Stimulated activated CD8-positive, alpha-beta memory T cell treated with anti-CD3 and anti-CD28 coated beads, Interleukin-7, amount 100 ng/mL, for 4 hours (primary cell): ENCODE measurements around the gene SENP7.
"Not testable (repeated sequence)": the region's sequence is repeated elsewhere in the genome, so short reads cannot be mapped to it uniquely, and the experiment has no call there.

Source experiments
- DNase-seq, 2 donors: peaks; one replicate each; pipeline ENCODE4 v3.0.0-alpha.2; 2020; ENCODE audit warnings: low read depth in 2 of 2

The SENP7 gene

DNA sequence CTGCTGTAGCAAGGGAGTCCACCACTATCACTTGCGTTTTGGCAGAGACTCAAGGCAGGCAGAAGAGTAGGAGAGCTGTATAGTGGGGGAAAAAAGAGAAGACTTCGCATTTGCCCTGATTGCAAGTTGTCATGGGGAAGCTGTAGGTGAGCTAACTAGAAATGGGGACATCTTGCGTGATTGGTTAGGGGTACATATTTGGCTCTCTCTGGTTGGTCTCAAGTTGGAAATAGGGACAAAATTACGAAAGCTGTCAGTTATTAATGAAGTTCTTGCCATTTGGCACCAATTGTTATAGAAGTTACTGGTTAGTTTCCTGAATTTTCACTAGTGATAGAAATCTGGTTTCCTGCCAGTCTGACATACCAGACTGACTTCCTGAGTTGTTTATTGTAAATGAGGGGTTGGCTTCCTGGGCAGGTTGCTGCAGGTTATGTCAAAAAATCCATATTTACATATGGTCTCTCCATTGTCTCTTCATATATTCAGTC, 8.2 kb upstream of the SENP7 start:
- DNase-seq, result no peak

DNA sequence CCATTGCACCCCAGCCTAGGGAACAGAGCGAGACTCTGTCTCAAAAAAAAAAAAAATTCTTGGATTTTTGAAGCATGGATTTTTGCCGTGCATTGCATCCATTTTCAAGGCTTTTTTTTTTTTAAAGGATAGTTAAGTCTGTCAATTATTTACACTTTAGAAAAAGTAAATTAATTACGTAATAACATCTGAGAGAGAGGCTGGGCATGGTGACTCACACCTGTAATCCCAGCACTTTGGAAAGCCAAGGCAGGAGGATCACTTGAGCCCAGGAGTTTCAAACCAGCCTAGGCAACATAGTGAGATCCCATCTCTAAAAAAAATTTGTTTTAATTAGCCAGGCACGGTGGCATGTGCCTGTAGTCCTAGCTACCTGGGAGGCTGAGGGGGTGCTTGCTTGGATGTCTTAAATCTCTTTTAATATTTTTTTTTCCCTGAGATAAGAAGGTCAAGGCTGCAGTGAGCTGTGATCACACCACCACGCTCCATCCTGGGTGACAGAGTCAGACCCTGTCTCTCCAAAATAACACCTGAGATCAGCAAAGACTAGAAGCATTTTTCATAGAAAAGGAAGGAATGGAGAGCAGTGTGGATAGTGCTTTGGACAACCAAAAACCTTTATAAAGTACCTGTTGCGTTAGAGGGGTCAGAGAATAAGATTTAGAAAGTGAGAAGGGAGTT, 6.8 kb upstream of the SENP7 start:
- DNase-seq, result no peak

DNA sequence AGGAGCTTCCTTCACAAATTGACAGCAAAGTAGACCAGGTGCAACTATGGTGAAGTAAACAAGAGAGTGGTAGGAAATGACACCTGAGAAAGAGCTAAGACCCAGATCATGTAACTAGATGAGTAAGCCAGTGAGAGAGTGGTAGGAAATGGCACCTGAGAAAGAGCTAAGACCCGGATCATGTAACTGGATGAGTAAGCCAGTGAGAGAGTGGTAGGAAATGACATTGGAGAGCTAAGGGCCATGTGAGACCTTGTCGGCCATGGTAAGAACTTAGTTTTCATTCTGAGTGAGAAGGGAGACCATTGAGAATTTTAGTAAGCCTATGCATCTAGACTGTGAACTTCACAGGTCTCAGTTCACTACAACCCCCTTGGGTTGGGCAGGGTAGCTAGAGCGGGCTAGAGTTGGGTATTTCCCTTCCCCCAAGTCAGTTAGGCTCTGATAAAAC, 5.4 kb upstream of the SENP7 start:
- DNase-seq, result peak in 1 of 2 donors; percentile 8

DNA sequence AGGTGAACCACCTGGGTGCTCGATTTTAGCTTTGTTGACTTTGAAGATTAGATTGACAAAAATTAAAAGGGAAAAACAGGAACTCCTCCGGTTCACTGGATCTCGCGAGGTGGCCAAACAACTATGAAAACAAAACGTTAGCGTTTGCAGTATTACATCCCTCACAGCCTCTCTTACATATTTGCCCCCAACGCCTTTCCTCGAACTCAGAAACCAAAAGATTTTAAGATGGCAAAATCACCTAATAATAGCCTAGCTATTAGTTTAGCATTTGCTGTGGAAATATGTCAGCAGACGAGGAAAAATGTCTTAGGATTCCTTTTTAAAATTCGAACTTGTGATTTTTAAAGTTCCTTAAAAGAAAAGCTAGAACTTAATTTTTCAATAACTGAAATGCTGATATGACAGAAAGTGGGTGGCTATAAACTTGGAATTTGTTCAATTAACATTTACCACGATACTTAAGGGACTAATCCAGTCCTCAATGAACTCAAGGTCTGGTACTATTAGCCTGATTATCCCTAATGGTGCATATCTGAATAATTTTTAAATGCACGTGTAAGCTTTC, 491 bp upstream of the SENP7 start:
- DNase-seq, result no peak

DNA sequence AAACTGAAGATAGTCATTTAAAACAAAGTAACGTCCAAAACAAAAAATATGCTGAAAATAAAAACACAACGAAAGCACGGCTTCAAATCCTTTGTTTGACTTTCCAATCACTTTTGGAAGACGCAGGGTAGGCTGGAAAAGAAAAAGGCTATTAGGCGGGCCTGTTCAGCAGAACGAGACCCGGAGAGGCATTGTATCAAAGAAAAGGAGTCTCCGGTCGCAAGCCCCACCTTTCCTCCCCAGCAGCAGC, 691 bp downstream of the SENP7 start:
- no peak for DNase-seq

DNA sequence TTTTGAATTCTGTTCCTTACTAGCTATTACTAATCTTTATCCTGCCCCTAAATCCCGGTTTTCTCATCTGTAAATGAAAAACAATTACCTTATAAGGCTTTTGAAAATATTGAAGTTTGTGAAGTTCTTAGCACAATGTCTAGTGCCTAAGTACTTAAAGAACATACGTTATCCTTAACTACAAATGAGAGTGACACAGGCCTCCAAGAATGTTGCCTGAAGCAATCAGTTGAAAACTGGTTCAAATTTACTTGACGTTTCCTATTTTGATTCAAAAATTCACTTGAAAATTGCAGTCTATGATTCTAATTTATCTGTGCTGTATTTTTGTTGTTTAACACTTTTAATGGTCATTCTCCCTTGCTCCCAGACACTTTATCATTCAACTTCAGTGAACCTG, 3.2 kb downstream of the SENP7 start:
- DNase-seq, result no peak

DNA sequence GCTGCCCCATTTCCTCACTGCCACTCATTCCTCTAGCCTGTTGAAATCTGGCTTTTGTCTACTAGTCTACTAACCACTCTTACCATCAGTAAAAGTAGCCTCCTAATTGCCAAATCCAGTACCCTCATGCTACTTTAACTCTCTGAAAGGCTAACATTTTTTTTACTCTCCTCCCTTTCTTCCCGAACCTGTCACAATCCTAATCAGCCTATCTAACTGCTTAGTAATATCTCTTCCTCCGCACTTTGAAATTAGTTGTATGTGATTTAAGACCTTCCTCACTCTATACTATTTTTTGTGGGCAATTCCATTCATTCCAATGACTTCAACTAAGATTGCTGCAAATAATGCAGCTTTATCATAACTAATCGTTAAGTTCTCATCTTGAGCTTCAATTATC, 3.7 kb downstream of the SENP7 start:
- DNase-seq, result no peak

DNA sequence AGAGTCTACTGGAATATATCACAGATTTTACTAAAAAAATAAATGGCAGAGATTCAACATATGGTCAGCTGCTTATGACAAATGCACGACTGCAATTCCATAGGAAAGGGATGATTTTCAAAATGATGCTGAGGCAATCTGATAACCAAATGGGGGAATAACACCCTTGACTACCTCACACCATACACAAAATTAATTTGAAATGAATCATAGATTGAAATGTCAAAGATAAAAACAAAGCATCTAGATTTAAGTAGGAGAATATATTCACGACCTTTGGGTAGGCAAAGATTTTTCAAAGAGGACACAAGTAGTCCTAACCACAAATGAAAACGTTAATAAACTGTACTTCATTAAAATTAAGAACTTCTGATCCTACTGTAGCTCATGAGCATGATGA, 11.2 kb downstream of the SENP7 start:
- DNase-seq, result no peak

DNA sequence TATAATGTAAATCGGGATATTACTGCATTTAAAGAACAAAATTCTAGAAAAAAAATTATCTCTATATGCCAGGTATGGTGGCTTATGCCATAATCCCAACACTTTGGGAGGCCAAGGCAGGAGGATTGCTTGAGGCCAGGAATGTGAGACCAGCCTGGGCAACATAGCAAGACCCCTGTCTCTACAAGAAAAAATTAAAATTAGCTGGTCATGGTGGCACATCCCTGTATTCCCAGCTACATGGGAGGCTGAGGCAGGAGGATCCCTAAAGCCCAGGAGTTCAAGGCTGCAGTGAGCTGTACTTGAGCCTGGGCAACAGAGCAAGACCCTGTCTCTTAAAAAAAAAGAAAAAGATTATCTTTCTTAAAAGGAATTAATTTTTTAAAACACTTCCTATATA, 12.8 kb downstream of the SENP7 start:
- DNase-seq, result no peak

DNA sequence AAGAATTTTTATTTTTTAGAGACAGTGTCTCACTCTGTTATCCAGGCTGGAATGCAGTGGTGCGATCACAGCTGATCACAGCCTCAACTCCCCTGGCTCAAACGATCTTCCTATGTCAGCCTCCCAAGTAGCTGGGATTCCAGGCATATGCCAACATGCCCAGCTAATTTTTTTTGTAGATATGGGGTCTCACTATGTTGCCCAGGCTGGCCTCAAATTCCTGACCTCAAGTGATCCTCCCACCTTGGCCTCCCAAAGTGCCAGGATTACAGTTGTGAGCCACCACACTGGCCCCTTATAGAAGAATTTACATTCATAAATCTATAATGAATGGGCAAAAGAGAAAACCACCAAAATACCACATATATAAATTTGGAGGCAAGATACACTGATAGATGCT, 15.2 kb downstream of the SENP7 start:
- DNase-seq, result no peak

DNA sequence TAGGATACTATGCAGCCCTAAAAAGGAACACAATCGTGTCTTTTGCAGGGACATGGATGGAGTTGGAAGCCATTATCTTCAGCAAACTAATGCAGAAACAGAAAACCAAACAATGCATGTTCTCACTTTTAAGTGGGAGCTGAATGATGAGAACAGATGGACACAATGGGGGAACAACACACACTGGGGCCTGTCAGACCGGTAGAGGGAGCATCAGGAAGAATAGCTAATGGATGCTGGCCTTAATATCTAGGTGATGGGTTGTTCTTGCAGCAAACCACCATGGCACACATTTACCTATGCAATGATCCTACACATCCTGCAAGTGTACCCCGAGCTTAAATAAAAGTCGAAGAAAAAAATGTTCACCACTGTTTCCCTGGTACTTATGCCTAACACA, 17.5 kb downstream of the SENP7 start:
- DNase-seq, result no peak

DNA sequence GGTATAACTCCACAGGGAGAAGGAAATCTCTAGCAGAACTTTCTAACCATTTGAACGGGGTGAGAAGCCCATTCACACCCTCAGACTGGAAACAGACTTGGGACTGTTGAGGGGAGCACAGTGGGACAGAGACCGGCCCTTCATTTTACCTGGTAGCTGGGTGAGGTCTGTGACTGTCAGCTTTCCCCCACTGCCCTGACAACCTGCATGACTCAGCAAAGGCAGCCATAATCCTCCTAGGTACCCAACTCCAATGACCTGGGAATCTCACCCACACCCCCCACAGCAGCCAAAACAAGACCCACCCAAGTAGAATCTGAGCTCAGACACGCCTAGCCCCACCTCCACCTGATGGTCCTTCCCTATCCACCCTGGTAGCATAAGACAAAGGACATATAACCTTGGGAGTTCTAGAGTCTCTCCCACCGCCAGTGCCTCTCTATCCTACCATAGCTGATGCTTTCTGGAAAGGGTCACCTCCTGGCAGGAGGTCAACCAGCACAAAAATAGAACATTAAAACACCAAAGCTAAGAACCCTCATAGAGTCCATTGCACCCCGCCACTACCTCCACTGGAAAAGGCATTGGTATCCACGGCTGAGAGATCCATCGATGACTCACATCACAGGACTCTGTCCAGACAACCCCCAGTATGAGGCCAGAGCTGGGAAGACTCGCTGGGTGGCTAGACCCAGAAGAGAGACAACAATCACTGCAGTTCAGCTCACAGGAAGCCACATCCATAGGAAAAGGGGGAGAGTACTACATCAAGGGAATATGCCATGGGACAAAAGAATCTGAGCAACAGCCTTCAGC, 28.0 kb downstream of the SENP7 start:
- no peak for DNase-seq

DNA sequence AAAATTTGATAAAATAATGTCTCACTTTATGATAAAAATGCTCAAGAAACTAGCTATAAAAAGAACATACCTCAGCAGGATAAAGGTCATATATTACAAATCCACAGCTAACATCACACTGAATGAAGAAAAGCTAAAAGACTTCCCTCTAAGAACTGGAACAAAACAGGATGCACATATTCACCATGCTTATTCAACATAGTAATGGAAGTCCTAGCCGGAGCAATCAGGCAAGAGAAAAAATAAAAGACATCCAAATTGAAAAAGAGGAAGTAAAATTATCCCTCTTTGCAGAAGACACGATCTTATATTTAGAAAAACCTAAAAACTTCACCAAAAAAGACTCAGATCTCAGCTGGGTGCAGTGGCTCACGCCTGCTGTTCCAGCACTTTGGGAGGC, 34.0 kb downstream of the SENP7 start:
- DNase-seq, result no peak

DNA sequence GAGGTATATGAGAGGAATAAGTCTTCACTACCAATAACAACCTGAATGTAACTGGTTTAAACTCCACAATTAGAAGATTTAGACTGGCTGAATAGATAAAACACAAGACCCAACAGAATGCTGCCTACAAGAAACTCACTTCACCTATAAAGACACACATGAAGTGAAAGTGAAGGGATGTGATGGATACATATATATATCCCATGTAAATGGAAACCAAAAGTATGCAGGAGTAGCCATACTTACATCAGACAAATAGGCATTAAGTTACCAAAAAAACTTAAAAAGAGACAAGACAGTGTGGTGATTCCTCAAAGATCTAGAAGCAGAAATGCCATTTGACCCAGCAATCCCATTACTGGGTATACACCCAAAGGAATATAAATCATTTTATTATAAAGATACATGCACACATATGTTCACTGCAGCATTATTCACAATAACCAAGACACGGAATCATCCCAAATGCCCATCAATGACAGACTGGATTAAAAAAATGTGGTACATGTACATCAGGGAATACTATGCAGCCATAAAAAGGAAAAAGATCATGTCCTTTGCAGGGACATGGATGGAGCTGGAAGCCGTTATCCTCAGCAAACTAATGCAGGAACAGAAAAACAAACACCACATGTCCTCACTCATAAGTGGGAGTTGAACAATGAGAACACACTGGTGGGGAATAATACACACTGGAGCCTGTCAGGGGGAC, 38.0 kb downstream of the SENP7 start:
- not testable (repeated sequence) for DNase-seq

DNA sequence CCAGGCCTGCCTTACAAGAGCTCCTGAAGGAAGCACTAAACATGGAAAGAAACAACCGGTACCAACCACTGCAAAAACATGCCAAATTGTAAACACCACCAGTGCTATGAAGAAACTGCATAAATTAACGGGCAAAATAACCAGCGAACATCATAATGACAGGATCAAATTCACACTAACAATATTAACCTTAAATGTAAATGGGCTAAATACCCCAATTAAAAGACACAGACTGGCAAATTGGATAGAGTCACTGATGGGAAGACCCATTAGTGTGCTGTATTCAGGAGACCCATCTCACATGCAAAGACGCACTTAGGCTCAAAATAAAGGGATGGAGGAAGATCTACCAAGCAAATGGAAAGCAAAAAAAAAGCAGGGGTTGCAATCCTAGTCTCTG, 44.3 kb downstream of the SENP7 start:
- DNase-seq, result not testable (repeated sequence)

DNA sequence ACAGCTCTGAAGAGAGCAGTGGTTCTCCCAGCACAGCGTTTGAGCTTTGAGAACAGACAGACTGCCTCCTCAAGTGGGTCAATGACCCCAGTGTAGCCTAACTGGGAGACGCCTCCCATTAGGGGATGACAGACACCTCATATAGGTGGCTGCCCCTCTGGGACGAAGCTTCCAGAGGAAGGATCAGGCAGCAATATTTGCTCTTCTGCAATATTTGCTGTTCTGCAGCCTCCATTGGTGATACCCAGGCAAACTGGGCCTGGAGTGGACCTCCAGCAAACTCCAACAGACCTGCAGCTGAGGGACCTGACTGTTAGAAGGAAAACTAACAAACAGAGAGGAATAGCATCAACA, 45.7 kb downstream of the SENP7 start:
- not testable (repeated sequence) for DNase-seq

DNA sequence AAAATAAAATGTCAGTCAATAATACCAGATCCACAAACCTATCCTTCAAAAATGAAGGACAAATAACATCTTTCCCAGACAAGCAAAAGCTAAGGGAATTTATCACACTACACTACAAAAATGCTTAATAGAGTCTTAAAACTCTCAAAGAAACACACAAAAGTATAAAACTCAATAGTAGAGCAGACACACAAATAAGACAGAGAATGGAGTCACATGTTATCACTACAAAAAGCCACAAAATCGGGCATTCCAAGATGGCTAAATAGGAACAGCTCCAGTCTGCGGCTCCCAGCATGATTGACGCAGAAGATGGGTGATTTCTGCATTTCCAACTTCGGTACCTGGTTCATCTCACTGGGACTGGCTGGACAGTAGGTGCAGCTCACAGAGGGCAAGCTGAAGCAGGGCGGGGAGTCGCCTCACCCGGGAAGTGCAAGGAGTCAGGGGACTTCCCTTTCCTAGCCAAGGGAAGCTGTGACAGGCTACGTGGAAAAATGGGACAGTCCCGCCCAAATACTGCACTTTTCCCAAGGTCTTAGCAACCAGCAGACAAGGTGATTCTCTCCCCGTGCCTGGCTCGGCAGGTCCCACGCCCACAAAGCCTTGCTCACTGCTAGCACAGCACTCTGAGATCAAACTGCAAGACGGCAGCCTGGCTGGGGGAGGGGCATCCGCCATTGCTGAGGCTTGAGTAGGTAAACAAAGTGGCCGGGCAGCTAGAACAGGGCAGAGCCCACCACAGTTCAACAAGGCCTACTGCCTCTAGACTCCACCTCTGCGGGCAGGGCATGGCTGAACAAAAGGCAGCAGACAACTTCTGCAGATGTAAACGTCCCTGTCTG, 46.3 kb downstream of the SENP7 start:
- peak in 1 of 2 donors; percentile 49 for DNase-seq

DNA sequence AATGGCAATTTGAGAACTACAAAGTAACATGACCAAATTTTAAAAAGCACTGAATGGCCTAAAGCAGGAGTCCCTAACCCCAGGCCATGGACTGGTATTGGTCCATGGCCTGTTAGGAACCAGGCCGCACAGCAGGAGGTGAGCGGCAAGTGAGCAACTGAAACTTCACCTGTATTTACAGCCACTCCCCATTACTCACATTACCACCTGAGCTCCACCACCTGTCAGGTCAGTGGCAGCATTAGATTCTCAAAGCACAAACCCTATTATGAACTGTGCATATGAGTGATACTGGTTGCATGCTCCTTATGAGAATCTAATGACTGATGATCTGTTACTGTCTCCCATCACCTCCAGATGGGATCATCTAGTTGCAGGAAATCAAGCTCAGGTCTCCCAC, 48.8 kb downstream of the SENP7 start:
- no peak for DNase-seq

DNA sequence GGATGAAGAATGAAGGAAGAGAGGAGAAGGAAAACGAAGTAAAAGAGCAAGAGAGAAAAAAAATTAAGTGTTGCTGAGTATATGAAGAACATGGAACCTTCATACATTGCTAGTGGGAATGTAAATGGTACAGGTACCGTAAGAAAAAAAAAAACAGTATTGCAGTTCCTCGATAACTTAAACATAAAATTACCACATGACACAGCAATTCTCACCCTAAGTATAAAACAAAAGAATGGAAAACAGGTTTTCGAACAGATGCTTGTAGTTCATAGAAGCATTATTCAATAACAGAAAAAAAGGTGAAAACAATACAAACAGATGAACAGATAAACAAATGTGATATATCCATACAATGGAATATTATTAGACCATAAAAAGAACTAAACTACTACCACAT, 51.6 kb downstream of the SENP7 start:
- DNase-seq, result no peak

DNA sequence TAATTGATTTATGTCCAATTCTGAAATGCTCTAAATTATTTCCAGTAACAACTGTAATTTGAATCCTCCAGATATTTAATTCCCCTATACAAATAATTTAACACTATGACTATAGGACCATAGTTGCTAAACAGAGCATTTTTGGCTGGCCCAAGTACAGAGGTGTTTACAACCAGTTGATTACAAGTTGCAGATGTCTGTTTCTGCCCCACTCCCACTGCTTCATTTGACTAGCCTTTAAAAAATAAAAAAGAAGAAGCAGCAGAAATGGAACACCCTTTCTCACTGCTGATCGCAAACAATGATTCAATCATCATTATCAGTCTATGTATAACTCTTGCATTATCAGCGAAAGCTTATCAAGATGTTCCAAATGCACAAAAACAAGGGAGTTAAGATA, 54.6 kb downstream of the SENP7 start:
- no peak for DNase-seq

DNA sequence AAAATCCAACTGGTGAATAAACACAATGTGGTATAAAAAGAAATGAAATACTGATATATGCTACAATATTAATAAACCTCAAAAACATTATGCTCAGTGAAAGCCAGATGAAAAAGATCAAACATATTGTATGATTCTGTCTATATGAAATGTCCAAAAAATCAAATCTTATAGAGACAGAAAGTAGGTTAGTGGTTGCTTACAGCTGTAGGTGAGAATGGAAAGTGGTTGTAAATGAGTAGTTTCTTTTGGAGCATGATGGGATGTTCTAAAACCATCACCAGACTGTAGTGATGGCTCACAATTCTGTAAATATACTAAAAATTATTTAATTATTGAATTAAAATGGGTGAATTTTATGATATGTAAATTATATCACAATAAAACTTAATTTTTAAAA, 58.4 kb downstream of the SENP7 start:
- DNase-seq, result no peak

DNA sequence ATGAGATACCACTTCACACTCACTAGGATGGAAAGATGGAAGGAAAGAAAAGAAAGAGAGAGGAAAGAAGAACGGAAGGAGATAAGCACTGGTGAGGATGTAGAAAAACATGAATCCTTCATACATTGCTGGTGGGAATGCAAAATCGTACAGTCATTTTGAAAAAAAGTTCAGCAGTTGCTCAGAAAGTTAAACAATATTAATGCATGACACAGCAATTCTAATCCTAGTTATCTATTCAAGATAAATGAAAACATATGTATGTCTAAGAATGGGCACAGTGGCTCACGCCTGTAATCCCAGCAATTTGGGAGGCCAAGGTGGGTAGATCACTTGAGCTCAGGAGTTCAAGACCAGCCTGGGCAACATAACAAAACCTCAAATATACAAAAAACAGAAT, 59.1 kb downstream of the SENP7 start:
- no peak for DNase-seq
